WTC11 (cell line): ENCODE measurements around the gene APOBEC2. TPM values are rescaled to one million over a fixed set of nuclear protein-coding genes. Genes with fewer than 3 reads are reported as not detected.
A peak's percentile ranks its signal among the peaks of the same experiment; 100 is the strongest.

ENCODE experiments used
- CBFB ChIP-seq: sonication (generic); formaldehyde crosslinking; IDR thresholded peaks from 2 replicates; pipeline ENCODE4 v1.8.1; 2022; ENCODE audit warnings: mild to moderate bottlenecking, low read depth, missing genetic modification reagents
- ESRRA ChIP-seq: sonication (generic); formaldehyde crosslinking; IDR thresholded peaks from 2 replicates; pipeline ENCODE4 v1.8.1; 2022; ENCODE audit warnings: mild to moderate bottlenecking, missing genetic modification reagents, borderline replicate concordance
- ETV6 ChIP-seq: sonication (generic); formaldehyde crosslinking; IDR thresholded peaks from 2 replicates; pipeline ENCODE4 v1.8.1; 2022; ENCODE audit warnings: mild to moderate bottlenecking, missing genetic modification reagents
- FOXK1 ChIP-seq: sonication (generic); formaldehyde crosslinking; IDR thresholded peaks from 2 replicates; pipeline ENCODE4 v1.8.0; 2022; ENCODE audit warnings: mild to moderate bottlenecking, moderate library complexity, missing genetic modification reagents
- GRHL2 ChIP-seq: fragments of 250-450 bp; sonication (Bioruptor Pico); IDR thresholded peaks from 2 replicates; pipeline ENCODE4 v1.8.0; 2022; ENCODE audit warnings: mild to moderate bottlenecking, moderate library complexity; ENCODE audit not compliant: insufficient replicate concordance, severe bottlenecking
- MXD4 ChIP-seq: fragments of 250-450 bp; sonication (Bioruptor Pico); IDR thresholded peaks from 2 replicates; pipeline ENCODE4 v1.8.0; 2021; ENCODE audit warnings: mild to moderate bottlenecking, moderate library complexity, borderline replicate concordance
- MYBL2 ChIP-seq: sonication (generic); formaldehyde crosslinking; IDR thresholded peaks from 2 replicates; pipeline ENCODE4 v1.8.1; 2023; ENCODE audit warnings: mild to moderate bottlenecking, moderate library complexity, missing genetic modification reagents
- NFATC4 ChIP-seq: fragments of 250-450 bp; sonication (Bioruptor Pico); IDR thresholded peaks from 2 replicates; pipeline ENCODE4 v1.9.0; 2021; ENCODE audit warnings: mild to moderate bottlenecking
- NFE2L1 ChIP-seq: sonication (generic); formaldehyde crosslinking; IDR thresholded peaks from 2 replicates; pipeline ENCODE4 v1.8.1; 2023; ENCODE audit warnings: missing genetic modification reagents
- OVOL2 ChIP-seq: fragments of 250-450 bp; sonication (Bioruptor Pico); IDR thresholded peaks from 2 replicates; pipeline ENCODE4 v1.9.0; 2021; ENCODE audit warnings: mild to moderate bottlenecking, borderline replicate concordance
- PRRX2 ChIP-seq: fragments of 250-450 bp; sonication (Bioruptor Pico); IDR thresholded peaks from 2 replicates; pipeline ENCODE4 v1.8.0; 2021; ENCODE audit warnings: mild to moderate bottlenecking
- RELA ChIP-seq: sonication (generic); formaldehyde crosslinking; IDR thresholded peaks from 2 replicates; pipeline ENCODE4 v1.8.1; 2022; ENCODE audit warnings: missing genetic modification reagents, mild to moderate bottlenecking, borderline replicate concordance
- TEAD4 ChIP-seq: sonication (generic); formaldehyde crosslinking; IDR thresholded peaks from 2 replicates; pipeline ENCODE4 v1.8.0; 2022; ENCODE audit warnings: mild to moderate bottlenecking, missing genetic modification reagents
- ZNF138 ChIP-seq: sonication (generic); formaldehyde crosslinking; conservative IDR thresholded peaks from 2 replicates; pipeline ENCODE4 v1.8.1; 2022; ENCODE audit warnings: mild to moderate bottlenecking, moderate library complexity, missing genetic modification reagents
- ZNF219 ChIP-seq: sonication (generic); formaldehyde crosslinking; IDR thresholded peaks from 2 replicates; pipeline ENCODE4 v1.8.0; 2023; ENCODE audit warnings: missing genetic modification reagents, mild to moderate bottlenecking, borderline replicate concordance
- ZNF263 ChIP-seq: sonication (generic); formaldehyde crosslinking; IDR thresholded peaks from 2 replicates; pipeline ENCODE4 v1.8.1; 2022; ENCODE audit warnings: low read depth, mild to moderate bottlenecking, moderate library complexity, missing genetic modification reagents
- ZNF423 ChIP-seq: fragments of 250-450 bp; sonication (Bioruptor Pico); IDR thresholded peaks from 2 replicates; pipeline ENCODE4 v2.1.2; 2022; ENCODE audit warnings: mild to moderate bottlenecking, moderate library complexity
- total RNA-seq: library from RNA; stranded (reverse); gene quantifications from 3 replicates; pipeline ENCODE4 v1.2.3, GENCODE V29; 2021
- TF ChIP-seq, protein P1 (sequence below): sonication (generic); formaldehyde crosslinking; IDR thresholded peaks from 2 replicates; pipeline ENCODE4 v1.8.0; 2023; ENCODE audit warnings: missing genetic modification reagents
- TF ChIP-seq, protein P2 (sequence below): sonication (generic); formaldehyde crosslinking; IDR thresholded peaks from 2 replicates; pipeline ENCODE4 v1.8.0; 2022; ENCODE audit warnings: mild to moderate bottlenecking, missing genetic modification reagents
- TF ChIP-seq, protein P3 (sequence below): sonication (generic); formaldehyde crosslinking; conservative IDR thresholded peaks from 2 replicates; pipeline ENCODE4 v1.8.1; 2023; ENCODE audit warnings: mild to moderate bottlenecking, low read depth, missing genetic modification reagents, moderate library complexity
- TF ChIP-seq, protein P4 (sequence below): sonication (generic); formaldehyde crosslinking; IDR thresholded peaks from 2 replicates; pipeline ENCODE4 v1.8.0; 2022; ENCODE audit warnings: mild to moderate bottlenecking, missing genetic modification reagents
- TF ChIP-seq, protein P5 (sequence below): sonication (generic); formaldehyde crosslinking; IDR thresholded peaks from 2 replicates; pipeline ENCODE4 v1.8.1; 2023; ENCODE audit warnings: mild to moderate bottlenecking, missing genetic modification reagents
- TF ChIP-seq, protein P6 (sequence below): sonication (generic); formaldehyde crosslinking; IDR thresholded peaks from 2 replicates; pipeline ENCODE4 v1.8.0; 2023; ENCODE audit warnings: mild to moderate bottlenecking, missing genetic modification reagents
- TF ChIP-seq, protein P7 (sequence below): sonication (generic); formaldehyde crosslinking; IDR thresholded peaks from 2 replicates; pipeline ENCODE4 v1.8.1; 2023; ENCODE audit warnings: mild to moderate bottlenecking, missing genetic modification reagents, borderline replicate concordance

APOBEC2 gene
- total RNA-seq, 1 experiment from 2014 or later: not detected

DNA sequence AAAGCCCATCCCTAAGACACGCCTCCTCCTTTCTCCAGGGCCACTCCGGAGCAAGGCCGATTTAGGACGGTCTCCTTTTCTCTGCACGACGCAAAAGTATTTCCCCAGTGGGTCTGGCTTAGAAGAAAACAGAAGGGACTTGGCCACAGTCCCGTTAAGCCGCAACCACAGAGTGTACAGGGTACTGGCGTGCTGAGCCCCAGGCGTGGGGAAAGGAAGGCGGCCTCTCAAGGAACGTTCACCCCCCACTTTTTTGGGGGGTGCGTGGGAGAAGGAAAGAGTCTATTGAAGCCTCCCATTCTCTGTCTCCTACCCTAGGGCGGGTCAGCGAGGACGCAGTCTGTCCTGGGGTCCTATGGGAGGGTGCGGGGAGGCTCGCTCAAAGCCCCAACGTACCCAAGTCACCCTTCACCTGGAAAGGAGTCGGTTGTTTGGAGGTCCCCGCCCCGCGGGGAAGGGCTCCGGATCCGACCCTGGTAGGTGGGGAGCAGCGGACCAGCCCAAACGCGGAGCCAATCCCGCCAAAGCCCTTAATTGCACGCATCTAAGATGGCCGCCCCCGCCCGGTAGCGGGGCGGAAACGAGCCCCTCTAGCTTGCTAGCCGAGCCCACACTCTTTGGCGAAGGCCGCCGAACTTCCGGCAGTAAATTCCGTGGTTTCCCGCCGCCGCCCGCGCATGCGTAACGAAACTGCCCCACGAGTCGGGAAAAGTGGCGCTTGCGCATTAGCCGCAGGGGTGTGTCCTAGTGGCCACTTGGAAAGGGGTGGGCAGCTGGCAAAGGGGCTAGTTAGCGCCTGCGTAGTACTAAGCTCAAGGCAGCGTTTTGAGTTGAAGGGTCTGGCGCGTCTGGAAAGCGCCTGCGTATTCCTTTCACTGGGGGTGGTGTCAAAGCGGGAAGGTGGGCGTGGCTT, 19.2 kb downstream of the APOBEC2 start, which contains the start of gene OARD1 (continued):
- TF ChIP-seq, protein P1, sequence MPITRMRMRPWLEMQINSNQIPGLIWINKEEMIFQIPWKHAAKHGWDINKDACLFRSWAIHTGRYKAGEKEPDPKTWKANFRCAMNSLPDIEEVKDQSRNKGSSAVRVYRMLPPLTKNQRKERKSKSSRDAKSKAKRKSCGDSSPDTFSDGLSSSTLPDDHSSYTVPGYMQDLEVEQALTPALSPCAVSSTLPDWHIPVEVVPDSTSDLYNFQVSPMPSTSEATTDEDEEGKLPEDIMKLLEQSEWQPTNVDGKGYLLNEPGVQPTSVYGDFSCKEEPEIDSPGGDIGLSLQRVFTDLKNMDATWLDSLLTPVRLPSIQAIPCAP: no peak
- TF ChIP-seq, protein P2, sequence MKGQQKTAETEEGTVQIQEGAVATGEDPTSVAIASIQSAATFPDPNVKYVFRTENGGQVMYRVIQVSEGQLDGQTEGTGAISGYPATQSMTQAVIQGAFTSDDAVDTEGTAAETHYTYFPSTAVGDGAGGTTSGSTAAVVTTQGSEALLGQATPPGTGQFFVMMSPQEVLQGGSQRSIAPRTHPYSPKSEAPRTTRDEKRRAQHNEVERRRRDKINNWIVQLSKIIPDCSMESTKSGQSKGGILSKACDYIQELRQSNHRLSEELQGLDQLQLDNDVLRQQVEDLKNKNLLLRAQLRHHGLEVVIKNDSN: no peak
- TF ChIP-seq PRRX2 (CRISPR knock-in tag): no peak
- TF ChIP-seq, protein P3, sequence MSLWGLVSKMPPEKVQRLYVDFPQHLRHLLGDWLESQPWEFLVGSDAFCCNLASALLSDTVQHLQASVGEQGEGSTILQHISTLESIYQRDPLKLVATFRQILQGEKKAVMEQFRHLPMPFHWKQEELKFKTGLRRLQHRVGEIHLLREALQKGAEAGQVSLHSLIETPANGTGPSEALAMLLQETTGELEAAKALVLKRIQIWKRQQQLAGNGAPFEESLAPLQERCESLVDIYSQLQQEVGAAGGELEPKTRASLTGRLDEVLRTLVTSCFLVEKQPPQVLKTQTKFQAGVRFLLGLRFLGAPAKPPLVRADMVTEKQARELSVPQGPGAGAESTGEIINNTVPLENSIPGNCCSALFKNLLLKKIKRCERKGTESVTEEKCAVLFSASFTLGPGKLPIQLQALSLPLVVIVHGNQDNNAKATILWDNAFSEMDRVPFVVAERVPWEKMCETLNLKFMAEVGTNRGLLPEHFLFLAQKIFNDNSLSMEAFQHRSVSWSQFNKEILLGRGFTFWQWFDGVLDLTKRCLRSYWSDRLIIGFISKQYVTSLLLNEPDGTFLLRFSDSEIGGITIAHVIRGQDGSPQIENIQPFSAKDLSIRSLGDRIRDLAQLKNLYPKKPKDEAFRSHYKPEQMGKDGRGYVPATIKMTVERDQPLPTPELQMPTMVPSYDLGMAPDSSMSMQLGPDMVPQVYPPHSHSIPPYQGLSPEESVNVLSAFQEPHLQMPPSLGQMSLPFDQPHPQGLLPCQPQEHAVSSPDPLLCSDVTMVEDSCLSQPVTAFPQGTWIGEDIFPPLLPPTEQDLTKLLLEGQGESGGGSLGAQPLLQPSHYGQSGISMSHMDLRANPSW (CRISPR knock-in tag): no peak
- no peak for TF ChIP-seq OVOL2 (CRISPR knock-in tag)
- peak; percentile 45; the same call in 1 of the 2 replicates for TF ChIP-seq MYBL2 (CRISPR knock-in tag)
- TF ChIP-seq TEAD4 (CRISPR knock-in tag): no peak
- TF ChIP-seq, protein P4, sequence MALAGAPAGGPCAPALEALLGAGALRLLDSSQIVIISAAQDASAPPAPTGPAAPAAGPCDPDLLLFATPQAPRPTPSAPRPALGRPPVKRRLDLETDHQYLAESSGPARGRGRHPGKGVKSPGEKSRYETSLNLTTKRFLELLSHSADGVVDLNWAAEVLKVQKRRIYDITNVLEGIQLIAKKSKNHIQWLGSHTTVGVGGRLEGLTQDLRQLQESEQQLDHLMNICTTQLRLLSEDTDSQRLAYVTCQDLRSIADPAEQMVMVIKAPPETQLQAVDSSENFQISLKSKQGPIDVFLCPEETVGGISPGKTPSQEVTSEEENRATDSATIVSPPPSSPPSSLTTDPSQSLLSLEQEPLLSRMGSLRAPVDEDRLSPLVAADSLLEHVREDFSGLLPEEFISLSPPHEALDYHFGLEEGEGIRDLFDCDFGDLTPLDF (CRISPR knock-in tag): no peak
- no peak for TF ChIP-seq NFATC4 (CRISPR knock-in tag)
- TF ChIP-seq, protein P5, sequence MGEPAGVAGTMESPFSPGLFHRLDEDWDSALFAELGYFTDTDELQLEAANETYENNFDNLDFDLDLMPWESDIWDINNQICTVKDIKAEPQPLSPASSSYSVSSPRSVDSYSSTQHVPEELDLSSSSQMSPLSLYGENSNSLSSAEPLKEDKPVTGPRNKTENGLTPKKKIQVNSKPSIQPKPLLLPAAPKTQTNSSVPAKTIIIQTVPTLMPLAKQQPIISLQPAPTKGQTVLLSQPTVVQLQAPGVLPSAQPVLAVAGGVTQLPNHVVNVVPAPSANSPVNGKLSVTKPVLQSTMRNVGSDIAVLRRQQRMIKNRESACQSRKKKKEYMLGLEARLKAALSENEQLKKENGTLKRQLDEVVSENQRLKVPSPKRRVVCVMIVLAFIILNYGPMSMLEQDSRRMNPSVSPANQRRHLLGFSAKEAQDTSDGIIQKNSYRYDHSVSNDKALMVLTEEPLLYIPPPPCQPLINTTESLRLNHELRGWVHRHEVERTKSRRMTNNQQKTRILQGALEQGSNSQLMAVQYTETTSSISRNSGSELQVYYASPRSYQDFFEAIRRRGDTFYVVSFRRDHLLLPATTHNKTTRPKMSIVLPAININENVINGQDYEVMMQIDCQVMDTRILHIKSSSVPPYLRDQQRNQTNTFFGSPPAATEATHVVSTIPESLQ (CRISPR knock-in tag): no peak
- no peak for TF ChIP-seq CBFB (CRISPR knock-in tag)
- TF ChIP-seq ZNF219 (CRISPR knock-in tag): no peak
- TF ChIP-seq ESRRA (CRISPR knock-in tag): no peak
- no peak for TF ChIP-seq RELA (CRISPR knock-in tag)
- no peak for TF ChIP-seq MXD4
- no peak for TF ChIP-seq FOXK1 (CRISPR knock-in tag)
- no peak; the same call in 1 of the 2 replicates for TF ChIP-seq ETV6
- TF ChIP-seq ZNF138: no peak
- TF ChIP-seq NFE2L1 (CRISPR knock-in tag): peak; percentile 60; the same call in 1 of the 2 replicates
- TF ChIP-seq GRHL2 (CRISPR knock-in tag): no peak
- TF ChIP-seq ZNF263 (CRISPR knock-in tag): no peak
- TF ChIP-seq, protein P6, sequence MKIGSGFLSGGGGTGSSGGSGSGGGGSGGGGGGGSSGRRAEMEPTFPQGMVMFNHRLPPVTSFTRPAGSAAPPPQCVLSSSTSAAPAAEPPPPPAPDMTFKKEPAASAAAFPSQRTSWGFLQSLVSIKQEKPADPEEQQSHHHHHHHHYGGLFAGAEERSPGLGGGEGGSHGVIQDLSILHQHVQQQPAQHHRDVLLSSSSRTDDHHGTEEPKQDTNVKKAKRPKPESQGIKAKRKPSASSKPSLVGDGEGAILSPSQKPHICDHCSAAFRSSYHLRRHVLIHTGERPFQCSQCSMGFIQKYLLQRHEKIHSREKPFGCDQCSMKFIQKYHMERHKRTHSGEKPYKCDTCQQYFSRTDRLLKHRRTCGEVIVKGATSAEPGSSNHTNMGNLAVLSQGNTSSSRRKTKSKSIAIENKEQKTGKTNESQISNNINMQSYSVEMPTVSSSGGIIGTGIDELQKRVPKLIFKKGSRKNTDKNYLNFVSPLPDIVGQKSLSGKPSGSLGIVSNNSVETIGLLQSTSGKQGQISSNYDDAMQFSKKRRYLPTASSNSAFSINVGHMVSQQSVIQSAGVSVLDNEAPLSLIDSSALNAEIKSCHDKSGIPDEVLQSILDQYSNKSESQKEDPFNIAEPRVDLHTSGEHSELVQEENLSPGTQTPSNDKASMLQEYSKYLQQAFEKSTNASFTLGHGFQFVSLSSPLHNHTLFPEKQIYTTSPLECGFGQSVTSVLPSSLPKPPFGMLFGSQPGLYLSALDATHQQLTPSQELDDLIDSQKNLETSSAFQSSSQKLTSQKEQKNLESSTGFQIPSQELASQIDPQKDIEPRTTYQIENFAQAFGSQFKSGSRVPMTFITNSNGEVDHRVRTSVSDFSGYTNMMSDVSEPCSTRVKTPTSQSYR (CRISPR knock-in tag): no peak
- TF ChIP-seq, protein P7, sequence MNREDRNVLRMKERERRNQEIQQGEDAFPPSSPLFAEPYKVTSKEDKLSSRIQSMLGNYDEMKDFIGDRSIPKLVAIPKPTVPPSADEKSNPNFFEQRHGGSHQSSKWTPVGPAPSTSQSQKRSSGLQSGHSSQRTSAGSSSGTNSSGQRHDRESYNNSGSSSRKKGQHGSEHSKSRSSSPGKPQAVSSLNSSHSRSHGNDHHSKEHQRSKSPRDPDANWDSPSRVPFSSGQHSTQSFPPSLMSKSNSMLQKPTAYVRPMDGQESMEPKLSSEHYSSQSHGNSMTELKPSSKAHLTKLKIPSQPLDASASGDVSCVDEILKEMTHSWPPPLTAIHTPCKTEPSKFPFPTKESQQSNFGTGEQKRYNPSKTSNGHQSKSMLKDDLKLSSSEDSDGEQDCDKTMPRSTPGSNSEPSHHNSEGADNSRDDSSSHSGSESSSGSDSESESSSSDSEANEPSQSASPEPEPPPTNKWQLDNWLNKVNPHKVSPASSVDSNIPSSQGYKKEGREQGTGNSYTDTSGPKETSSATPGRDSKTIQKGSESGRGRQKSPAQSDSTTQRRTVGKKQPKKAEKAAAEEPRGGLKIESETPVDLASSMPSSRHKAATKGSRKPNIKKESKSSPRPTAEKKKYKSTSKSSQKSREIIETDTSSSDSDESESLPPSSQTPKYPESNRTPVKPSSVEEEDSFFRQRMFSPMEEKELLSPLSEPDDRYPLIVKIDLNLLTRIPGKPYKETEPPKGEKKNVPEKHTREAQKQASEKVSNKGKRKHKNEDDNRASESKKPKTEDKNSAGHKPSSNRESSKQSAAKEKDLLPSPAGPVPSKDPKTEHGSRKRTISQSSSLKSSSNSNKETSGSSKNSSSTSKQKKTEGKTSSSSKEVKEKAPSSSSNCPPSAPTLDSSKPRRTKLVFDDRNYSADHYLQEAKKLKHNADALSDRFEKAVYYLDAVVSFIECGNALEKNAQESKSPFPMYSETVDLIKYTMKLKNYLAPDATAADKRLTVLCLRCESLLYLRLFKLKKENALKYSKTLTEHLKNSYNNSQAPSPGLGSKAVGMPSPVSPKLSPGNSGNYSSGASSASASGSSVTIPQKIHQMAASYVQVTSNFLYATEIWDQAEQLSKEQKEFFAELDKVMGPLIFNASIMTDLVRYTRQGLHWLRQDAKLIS: no peak
- TF ChIP-seq ZNF423 (CRISPR knock-in tag): no peak
